Measurements from ENCODE around the gene PRKAG3. TPM values are rescaled to one million over a fixed set of nuclear protein-coding genes. Genes with fewer than 3 reads are reported as not detected.

PRKAG3 gene
- total RNA-seq, 1 donor from 2014 or later = not detected

DNA sequence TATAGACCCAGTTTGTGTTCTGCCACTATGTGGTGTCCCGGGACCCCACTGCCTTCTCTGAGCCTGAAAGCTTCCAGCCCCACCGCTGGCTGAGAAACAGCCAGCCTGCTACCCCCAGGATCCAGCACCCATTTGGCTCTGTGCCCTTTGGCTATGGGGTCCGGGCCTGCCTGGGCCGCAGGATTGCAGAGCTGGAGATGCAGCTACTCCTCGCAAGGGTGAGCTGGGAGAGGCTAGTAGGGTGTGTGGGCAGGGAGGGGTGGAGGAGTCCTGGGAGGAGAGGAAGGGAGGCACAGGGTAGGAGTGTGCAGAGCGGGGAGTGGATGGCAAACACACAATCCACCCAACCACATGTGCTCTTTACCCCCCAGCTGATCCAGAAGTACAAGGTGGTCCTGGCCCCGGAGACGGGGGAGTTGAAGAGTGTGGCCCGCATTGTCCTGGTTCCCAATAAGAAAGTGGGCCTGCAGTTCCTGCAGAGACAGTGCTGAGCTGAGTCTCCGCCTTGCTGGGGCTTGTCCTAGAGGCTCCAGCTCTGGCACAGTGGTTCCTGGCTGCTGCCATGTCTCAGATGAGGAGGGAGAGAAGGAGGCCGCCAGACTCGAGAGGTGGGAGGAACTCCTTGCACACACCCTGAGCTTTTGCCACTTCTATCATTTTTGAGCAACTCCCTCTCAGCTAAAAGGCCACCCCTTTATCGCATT lies 16.9 kb downstream of the PRKAG3 start:
- no peak for DNase-seq (ENCODE audit: low read depth, low spot score)

DNA sequence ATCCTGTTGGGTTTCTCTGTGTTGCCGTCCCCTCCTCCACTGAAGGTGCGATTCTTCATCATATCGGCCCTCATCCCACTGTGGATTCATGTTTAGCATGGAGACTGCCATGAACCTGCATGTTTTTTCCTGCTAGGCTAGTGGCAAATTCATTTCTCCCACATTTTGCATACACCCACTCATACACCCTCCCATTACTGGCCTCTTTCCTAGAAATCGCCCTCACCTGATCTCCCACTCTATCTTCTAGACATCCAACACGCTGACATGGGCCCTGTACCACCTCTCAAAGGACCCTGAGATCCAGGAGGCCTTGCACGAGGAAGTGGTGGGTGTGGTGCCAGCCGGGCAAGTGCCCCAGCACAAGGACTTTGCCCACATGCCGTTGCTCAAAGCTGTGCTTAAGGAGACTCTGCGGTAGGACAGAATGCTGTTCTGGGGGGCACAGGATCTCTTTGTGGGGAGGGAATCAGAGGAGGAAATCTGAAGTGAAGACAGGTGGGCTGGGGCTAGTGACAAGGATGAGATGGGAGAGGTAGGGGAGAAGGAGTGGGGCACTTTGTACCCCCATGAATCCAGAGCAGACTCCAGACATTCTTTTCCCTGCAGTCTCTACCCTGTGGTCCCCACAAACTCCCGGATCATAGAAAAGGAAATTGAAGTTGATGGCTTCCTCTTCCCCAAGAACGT lies 17.7 kb downstream of the PRKAG3 start:
- no peak for DNase-seq (ENCODE audit: low read depth, low spot score)

DNA sequence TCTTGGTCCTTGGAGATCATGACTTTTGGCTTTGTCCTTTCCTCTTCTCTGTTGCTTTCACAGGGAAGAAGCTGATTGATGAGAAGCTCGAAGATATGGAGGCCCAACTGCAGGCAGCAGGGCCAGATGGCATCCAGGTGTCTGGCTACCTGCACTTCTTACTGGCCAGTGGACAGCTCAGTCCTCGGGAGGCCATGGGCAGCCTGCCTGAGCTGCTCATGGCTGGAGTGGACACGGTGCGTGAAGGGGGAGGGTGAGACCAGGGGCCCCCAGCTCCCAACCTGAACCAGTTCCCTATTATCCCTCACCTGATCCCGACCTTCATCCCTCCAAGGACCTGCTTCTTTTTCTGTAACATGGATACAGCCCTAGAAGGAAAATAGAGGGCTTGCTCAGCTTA lies 18.7 kb downstream of the PRKAG3 start:
- no peak for DNase-seq (ENCODE audit: low read depth, low spot score)

DNA sequence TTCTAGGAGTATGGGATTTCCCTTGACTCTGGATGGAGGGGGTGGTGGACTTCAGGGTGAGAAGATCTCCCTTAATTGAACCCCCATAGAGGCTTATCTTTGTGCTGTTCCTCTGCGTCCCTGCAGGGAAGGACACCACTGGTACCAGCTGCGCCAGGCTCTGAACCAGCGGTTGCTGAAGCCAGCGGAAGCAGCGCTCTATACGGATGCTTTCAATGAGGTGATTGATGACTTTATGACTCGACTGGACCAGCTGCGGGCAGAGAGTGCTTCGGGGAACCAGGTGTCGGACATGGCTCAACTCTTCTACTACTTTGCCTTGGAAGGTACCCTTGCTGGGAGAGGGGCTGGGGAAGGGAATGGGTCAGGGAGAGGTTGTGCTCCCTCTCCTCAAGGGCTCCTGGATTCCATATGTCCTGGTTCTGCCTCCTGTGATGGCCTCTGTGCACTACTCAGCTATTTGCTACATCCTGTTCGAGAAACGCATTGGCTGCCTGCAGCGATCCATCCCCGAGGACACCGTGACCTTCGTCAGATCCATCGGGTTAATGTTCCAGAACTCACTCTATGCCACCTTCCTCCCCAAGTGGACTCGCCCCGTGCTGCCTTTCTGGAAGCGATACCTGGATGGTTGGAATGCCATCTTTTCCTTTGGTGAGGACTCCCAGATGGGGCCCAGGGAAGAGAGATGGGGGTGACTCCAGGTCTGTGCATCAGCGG lies 19.3 kb downstream of the PRKAG3 start:
- DNase-seq (ENCODE audit: low read depth, low spot score) = no peak

DNA sequence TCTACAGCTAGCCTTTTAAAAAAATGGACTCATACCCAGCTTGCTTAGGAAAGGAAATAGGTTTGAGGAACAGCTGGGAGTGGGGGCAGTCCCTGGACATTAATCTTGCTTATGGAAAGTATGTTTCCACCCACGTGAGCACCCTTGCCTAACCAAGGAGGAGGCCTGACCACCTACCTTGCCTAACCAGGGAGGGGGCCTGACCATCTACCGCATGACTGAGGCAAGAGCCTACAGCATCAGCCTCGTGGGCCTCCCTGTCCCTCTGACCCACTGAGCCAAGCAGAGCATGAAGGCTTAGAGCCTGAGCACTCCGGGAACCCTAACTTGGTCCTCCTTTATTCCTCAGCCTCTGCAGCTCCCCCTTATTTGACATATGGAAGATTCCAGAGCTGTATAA lies 20.2 kb downstream of the PRKAG3 start:
- DNase-seq (ENCODE audit: low read depth, low spot score) = no peak

DNA sequence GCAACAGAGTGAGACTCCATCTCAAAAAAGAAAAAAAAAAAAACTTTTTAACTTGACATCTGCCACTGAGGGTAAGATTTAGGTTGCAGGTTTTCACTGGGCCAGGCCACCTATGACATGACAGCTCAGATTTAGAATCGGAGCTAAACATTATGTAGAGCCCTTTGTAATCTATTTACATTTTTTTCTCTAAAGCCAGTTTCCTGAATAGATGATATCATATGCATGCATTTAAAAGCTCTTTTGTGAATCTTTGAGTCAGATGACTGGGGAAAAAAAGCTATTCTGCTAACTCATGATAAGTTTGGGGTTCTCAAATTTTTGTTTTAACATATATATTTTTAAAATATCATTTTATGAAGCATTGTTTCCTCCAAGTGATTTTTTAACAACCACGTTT lies 21.3 kb downstream of the PRKAG3 start:
- DNase-seq (ENCODE audit: low read depth, low spot score) = no peak

DNA sequence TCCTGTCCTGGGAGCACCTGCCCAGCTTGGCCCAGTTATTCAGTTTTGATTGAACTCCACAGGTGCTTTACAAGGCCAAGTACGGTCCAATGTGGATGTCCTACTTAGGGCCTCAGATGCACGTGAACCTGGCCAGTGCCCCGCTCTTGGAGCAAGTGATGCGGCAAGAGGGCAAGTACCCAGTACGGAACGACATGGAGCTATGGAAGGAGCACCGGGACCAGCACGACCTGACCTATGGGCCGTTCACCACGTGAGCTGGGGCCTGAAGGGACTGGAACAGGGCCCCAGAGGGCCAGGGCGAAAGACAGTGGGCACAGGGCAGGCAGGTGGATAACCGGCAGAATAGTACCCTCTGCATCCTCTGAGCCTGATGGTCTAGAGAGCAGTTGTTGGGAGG lies 22.1 kb downstream of the PRKAG3 start:
- DNase-seq (ENCODE audit: low read depth, low spot score) = no peak

DNA sequence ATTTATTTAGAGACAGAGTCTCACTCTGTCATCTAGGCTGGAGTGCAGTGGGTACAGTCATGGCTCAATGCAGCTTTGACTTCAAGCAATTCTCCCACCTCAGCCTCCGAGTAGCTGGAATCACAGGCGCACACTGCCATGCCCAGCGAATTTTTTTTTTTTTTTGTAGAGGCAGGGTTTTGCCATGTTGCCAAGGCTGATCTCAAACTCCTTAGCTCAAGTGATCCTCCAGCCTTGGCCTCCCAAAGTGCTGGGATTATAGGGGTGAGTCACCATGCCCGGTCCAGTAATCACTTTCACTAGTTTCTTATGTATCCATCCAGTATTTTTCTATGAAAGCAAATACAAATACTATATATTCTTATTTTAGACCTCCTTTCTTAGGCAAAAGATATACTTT lies 24.0 kb downstream of the PRKAG3 start:
- DNase-seq (ENCODE audit: low read depth, low spot score) = no peak

DNA sequence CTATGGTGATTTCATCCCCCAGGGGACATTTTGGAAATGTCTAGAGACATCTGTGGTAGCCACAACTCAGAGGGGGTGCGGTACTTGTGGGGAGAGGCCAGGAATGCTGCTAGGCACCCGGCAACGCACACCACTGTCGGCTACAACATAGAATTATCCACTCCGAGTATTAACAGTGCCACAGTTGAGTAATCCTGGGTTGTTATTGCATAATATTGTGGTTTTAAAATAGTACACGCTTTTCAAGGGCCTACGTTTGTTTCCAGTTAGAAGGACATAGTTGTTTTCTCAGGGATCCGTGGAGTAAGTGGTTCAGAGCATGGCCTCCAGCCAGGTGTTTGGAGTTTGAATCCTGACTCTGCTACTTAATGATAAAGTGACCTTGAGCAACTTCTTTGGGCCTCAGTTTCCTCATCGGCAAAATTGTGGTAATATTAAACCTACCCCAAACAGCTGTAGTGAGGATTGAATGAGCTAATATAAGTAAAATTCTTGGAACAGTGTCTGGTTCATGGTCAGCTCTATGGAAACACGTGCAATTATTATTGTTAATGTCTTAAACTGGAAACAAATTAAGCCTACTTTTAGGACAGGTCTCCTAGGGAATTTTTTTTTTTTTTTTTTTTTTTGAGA lies 25.1 kb downstream of the PRKAG3 start:
- no peak for DNase-seq (ENCODE audit: low read depth, low spot score)

DNA sequence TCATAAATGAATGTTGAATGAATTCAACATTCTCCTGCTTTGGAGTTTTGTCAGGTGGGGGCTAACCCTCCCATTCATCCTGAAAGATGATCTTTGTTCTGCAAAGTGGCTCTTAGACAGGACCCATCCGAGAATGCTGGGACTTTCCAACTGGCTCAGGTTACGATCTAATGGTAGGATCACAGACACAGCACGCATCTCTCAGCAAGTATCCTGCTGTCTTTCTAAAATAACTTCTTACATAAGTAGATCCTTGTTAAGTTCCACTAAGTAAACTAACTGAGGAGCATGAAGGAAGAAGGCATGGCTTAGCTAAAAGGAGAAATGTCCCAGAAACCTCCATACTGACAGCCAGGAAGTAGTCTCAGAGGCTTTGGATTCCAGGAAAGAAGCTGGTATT lies 26.0 kb downstream of the PRKAG3 start:
- DNase-seq (ENCODE audit: low read depth, low spot score) = no peak

DNA sequence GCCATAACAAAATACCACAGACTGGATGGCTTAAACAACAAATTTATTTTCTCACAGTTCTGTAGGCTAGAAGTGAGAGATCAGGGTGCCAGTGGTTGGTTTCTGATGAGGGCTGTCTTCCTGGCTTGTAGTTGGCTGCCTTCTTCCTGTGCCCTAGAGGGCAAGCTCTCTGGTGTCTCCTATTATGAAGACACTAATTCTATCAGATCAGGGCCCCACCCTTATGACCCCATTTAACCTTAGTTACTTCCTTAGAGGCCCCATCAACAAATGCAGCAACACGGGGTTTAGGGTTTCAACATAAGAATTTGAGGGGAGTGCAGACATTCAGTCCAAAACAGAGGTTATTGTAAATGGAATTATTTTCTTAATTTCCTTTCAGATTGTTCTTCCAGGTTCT lies 26.8 kb downstream of the PRKAG3 start:
- DNase-seq (ENCODE audit: low read depth, low spot score) = no peak

DNA sequence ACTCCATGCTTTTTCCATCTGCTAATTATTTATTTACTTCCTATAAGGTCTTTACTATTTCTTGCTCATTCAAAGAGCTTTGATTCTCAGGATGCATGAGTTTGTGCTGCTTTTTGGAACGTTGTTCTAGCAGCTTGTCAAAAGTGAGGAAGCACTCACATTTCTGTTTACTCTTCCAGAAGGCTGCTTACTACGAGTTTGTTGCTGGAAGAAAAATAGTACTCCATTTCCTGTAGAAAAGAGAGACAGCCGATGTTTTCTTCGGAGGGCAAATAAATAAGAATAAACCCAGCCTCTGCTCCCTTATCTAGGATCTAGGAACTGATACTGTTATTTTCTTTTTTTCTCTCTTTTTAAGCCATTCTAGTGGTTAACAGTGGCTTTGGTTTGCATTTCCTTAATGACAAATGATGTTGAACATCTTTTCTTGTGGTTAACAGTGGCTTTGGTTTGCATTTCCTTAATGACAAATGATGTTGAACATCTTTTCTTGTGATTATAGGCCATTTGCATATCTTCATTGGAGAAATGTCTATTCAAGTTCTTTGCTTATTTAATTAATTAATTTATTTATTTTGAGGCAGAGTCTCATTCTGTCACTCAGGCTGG lies 29.1 kb downstream of the PRKAG3 start:
- no peak for DNase-seq (ENCODE audit: low read depth, low spot score)

DNA sequence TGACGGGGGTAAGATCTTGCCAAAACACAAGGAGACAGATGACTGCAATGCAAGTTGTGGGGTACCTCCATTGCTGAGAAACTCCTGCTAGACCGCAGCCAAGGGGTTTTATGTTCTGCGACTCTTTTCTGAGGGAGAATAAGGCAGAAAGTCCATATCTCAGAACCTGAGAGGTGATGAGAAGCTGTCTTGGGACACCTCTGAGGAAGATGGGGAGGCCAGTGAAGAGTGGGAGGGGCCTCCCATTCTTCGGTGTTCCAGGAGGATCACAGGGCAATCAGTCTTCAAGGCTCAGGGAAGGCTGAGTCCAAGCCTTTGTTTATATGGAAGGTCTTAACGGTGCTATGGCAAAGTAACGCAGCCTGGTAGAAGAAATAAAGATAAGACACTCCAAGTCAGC lies 31.6 kb downstream of the PRKAG3 start:
- DNase-seq (ENCODE audit: low read depth, low spot score) = no peak

DNA sequence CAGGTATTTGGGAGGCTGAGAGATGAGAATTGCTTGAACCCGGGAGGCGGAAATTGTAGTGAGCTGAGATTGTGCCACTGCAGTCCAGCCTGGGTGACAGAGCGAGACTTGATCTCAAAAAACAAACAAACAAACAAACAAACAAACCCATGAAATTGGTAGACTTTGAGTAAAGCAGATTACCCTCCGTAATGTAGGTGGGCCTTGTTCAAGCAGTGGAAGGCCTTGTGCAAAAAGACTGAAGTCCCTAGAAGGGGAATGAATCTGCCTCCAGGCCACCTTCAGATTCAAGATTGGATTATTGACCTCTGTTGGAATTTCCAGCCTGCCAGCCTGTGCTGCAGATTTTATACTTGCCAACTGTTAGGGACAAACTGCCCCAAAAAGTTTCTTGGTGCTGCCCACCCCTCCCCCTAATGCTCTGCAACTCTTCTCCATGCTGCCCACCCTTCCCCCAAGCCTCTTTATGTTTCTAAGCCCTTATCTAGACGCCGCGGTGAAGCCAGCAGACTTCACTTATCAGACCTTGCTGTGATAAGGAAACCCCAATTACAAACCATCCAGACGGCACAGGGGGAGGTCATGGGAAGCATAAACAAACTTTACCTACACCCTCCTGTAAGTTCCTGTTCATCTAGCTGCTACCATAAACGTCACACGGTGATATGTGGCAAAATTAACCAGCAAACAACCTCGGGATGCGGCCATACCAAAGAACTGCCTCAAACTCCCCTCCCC lies 32.7 kb downstream of the PRKAG3 start:
- no peak for DNase-seq (ENCODE audit: low read depth, low spot score)

DNA sequence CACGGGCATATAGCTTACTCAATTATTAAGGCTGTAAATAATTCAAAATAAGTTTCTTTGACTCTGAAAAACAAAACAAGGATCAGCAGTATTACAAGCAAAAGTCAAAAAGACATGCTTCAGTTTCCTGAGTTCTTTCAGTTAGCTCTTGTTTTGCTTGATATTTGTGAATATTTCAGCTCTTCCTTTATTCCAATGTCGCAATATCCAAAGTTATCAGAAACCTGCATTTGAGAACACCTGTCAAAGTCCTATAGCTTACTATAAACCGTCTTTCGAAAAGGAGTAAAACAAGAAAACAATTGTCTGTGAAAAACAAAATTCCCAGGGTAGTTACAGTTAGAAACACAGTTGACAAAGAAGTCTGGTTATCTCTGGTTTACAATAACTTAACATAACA lies 34.9 kb downstream of the PRKAG3 start:
- no peak for DNase-seq (ENCODE audit: low read depth, low spot score)

DNA sequence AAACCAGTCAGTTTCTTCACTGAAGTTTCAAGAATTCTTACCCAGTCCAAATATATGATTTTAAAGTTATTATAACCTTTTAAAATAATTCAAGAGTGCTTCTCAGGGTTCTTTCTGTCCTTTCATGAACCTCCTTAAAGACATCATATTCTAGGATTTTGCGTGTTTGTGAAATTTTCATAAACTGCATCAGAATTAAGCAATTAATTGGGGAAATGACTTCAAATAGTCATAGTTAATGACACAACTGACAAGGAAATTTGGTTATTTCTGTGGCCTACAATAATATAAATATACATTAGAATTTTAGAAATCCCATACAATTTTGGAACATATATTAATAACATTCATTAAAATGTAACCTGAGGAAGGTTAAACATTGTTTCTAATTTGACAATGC lies 39.2 kb downstream of the PRKAG3 start:
- DNase-seq (ENCODE audit: low read depth, low spot score) = no peak

DNA sequence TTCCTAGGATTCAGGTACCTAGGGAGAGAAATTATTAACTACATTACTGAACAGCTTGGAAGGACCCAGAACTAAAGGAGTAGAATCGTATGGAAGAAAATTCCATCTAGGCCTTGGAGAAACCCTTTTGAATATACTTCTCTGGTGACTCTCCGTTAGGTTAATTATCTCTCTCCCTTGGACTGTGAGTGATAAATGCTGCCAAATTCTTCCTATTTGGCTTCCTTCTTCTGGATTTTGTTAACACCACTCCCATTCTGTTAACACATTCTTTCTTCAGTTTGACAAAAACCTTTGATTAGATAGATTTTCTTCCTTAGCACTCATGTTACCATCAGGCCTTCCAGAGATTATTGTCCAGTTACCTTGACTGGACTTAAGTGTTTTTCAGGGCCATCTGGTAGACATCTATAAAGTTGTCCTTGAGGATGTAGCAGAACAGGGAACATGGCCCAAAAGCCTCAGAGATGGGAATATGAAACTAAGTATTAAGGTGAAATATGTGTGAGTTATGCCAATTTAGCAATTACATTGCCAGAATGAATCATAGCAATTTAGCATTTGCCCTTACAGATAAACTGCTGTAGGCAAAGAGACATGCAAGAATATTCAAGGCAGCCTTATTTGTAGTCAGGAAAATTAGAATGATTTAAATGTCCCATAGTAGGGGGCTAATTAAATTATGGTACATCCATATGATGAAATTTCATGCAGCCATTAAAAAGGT lies 42.9 kb downstream of the PRKAG3 start:
- no peak for DNase-seq (ENCODE audit: low read depth, low spot score)

DNA sequence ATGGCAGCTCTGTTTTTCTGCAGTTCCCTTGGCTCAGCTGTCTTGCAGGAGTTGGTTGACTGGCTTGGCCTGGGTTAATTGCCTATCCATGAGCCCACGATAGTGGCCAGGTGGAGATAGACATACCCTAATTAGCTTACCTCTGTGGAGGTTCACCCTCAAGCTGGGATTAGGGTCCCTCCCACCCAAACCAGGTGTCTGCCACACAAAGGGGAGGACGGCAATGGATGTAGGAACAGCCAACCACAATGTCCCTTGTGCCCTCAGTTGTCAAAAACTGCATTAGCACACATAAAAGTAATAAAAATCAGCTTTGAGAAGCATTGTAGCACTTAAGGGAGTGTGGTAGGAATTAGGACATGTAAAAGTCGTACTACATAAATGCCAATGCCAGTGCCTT lies 45.5 kb downstream of the PRKAG3 start:
- DNase-seq (ENCODE audit: low read depth, low spot score) = no peak

DNA sequence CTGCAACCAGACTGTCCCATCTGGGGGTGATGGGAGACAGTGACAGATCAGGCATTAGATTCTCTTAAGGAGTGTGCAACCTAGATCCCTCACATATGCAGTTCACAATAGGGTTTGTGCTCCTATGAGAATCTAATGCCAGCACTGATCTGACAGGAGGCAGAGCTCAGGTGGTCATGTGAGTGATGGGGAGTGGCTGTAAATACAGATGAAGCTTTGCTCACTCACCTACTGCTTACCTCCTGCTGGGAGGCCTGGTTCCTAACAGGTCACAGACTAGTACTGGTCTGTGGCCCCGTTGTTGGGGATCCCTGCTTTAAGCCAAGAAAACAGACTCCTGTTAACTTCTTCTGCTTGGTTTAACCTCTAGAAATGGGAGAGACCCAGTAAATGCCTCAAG lies 46.5 kb downstream of the PRKAG3 start:
- no peak for DNase-seq (ENCODE audit: low read depth, low spot score)

DNA sequence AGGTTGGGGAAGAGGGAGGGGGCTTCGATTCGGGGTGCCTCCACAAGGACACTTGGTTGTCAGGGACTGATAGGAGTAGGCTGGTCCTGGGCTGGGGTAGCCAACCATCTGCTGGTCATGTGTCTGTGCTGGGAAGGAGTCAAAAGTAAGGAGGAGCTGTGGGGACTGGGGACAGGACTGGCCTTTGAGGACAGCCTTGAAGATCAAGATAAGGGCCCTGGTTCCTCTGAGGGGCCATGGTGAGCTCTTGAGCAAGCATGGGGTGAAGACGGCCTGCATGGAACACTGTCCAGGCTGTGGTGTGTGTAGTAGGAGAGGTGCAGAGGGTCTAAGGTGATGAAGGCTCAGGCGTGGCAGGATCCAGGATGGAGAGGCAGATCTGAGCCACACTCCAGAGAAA lies 47.9 kb downstream of the PRKAG3 start:
- no peak for DNase-seq (ENCODE audit: low read depth, low spot score)

DNA sequence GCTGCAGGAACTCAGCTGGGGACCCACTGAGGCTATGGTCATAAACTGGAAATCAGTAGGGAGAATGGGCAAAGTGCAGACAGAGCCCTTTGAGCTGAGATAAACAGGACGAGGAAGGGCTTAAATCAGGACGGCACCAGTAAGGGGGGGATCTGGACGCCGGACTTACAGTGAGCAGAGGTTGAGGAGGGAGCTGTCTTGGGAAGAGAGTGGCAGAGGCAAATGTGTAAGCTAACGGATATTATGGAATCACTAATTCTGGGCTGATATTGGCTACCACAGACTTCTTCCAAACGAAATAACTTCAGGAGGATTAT lies 49.1 kb downstream of the PRKAG3 start:
- no peak for DNase-seq (ENCODE audit: low read depth, low spot score)
